Adrenal gland (tissue), 12 donors: ENCODE measurements around the gene CARS1. TPM values are rescaled to one million over a fixed set of nuclear protein-coding genes. Genes with fewer than 3 reads are reported as not detected.

Experiments
- DNase-seq, 7 donors: peaks; one replicate each; pipeline ENCODE4 v3.0.0-alpha.2; 2019 to 2020
- H3K27ac ChIP-seq, 5 donors: fragments of 200-600 bp; sonication (generic) in 4 of 5; 1 replicate in 3 of 5; 2 replicates in 2 of 5; pipeline versions ENCODE4 v1.5.1 to v1.8.0; 2016 to 2020; ENCODE audit warnings: mild to moderate bottlenecking in 1 of 5
- H3K27me3 ChIP-seq: fragments of 200-600 bp; 2 replicates; pipeline ENCODE4 v1.8.0; 2021
- H3K36me3 ChIP-seq, 2 donors: fragments of 200-600 bp; replicated peaks in 1 of 2; 1 replicate in 1 of 2; 2 replicates in 1 of 2; pipeline versions ENCODE4 v1.5.1 to v1.8.0; 2018 to 2022
- H3K4me1 ChIP-seq, 2 donors: fragments of 200-600 bp; replicated peaks in 1 of 2; 1 replicate in 1 of 2; 2 replicates in 1 of 2; pipeline versions ENCODE4 v1.5.1 to v1.8.0; 2018 to 2021
- H3K4me3 ChIP-seq, 4 donors: fragments of 200-600 bp; sonication (generic) in 3 of 4; one replicate each; pipeline ENCODE4 v1.5.1; 2016 to 2018
- H3K9me3 ChIP-seq, 3 donors: fragments of 200-600 bp; sonication (generic) in 1 of 3; replicated peaks in 1 of 3; 1 replicate in 2 of 3; 2 replicates in 1 of 3; pipeline versions ENCODE4 v1.5.1 to v1.8.0; 2016 to 2021
- CTCF ChIP-seq, 6 experiments: fragments of 450-650 bp in 4 of 6; fragments of 200-600 bp in 2 of 6; sonication (generic) in 1 of 6; IDR thresholded peaks; 1 replicate in 5 of 6; 2 replicates in 1 of 6; pipeline versions ENCODE4 v1.5.1 to v1.8.0; 2016 to 2021; ENCODE audit warnings: antibody characterized with exemption in 6 of 6, mild to moderate bottlenecking in 2 of 6, moderate library complexity in 1 of 6
- POLR2A ChIP-seq, 2 donors: fragments of 450-650 bp; IDR thresholded peaks; one replicate each; pipeline ENCODE4 v1.6.1; 2017; ENCODE audit warnings: antibody characterized with exemption in 2 of 2, mild to moderate bottlenecking in 2 of 2, moderate library complexity in 1 of 2
- whole genome bisulfite sequencing, 4 donors: extraction: QIAGEN DNeasy Blood & Tissue Kit in 2 of 4; methylation state at CpG; one replicate each; pipeline versions ENCODE4 v1.1.5 to v1.1.7; 2013 to 2017; 5-methylcytosine and 5-hydroxymethylcytosine counted together
- intact Hi-C, 2 donors: fragments of 100-400 bp; cut with DNase I; formaldehyde crosslinking; loops; one replicate each; pipeline versions ENCODE4 v1.14.1 to v1.15.0; 2022 to 2023
- polyA plus RNA-seq, 3 donors: library from polyadenylated mRNA; stranded (reverse); fragments of 200-250 nt in 2 of 3; fragments of 350-450 nt in 1 of 3; fragmentation: Illumina TruSeq in 1 of 3; extraction: RNeasy Lipid Tissue Mini Kit (QIAGEN cat#74804) in 1 of 3; gene quantifications; one replicate each; pipeline ENCODE4 v1.2.3, GENCODE V29; 2013 to 2014
- total RNA-seq, 9 donors: library from RNA; depleted of rRNA in 4 of 9; stranded (reverse); fragments of >200 nt in 4 of 9; fragments of 120-200 nt in 1 of 9; fragmentation: NEBNext Ultra II Directional in 1 of 9; extraction: Animal tissue kit (Norgen Biotek cat#: 25700) in 1 of 9; gene quantifications; one replicate each; pipeline versions ENCODE4 v1.1.0 to v1.2.4, GENCODE V29; 2013 to 2023
- donor health status: healthy with polysubstance abuse.
- donor health status: Bipolar disorder and iron deficiency.
- donor health status: DM: yes; HTN: yes; CAD: no.
- donor health status: DM: no; HTN: no; CAD: no.
- donor health status: DM: no; HTN: no; CAD: no.
- donor health status: DM: yes; HTN: yes; CAD: no.

Gene CARS1
- total and polyA plus RNA-seq, 12 donors, result 17.2 to 46.7 (median 31.5) TPM

GRCh38 chr11:3036419-3036818 is 20.8 kb downstream of the CARS1 start:
- H3K27me3 ChIP-seq, result no peaks in the 10 kb centered on the region
- DNase-seq, result no peak
- intact Hi-C loops, result loop anchor here (2.0 to 5.0 kb wide), 2 partner anchors 54 to 181 kb away; partner anchors contain the start of gene MRGPRG (in 1 of the 2)
- TF ChIP-seq POLR2A (IDR thresholded peaks at IDR 0.05) (no peak), CTCF (IDR thresholded peaks at IDR 0.05) (no peak)
- no peak overlapping the region for H3K4me3 ChIP-seq
- H3K9me3 ChIP-seq, result no peaks in the 10 kb centered on the region
- peaks cover 0 to 60% of the 10 kb centered on the region in 2 donors for H3K36me3 ChIP-seq
- H3K27ac ChIP-seq, result peak overlapping the region in 1 of 5 donors; percentile 50
- no peaks in the 10 kb centered on the region for H3K4me1 ChIP-seq
- 68 to 80% (median 70%) methylated on average over 5 of the region's 5 CpGs for WGBS, 4 donors

GRCh38 chr11:3035333-3035732 is 21.9 kb downstream of the CARS1 start:
- no peak for DNase-seq
- H3K27ac ChIP-seq, result no peak overlapping the region
- peaks cover 0 to 51% of the 10 kb centered on the region in 2 donors for H3K36me3 ChIP-seq
- H3K27me3 ChIP-seq, result no peaks in the 10 kb centered on the region
- no peaks in the 10 kb centered on the region for H3K9me3 ChIP-seq
- H3K4me3 ChIP-seq, result no peak overlapping the region
- TF ChIP-seq POLR2A (IDR thresholded peaks at IDR 0.05), result no peak
- TF ChIP-seq CTCF (IDR thresholded peaks at IDR 0.05), result no peak
- intact Hi-C loops, result loop anchor here in 1 of 2 donors (5.0 kb wide), 1 partner anchor 182 kb away; the partner anchor contains the start of gene MRGPRG
- no peaks in the 10 kb centered on the region for H3K4me1 ChIP-seq

- intact Hi-C loops, result no loop called here
- Histone ChIP-seq H3K36me3 (peaks cover 0 to 50% of the 10 kb centered on the region in 2 donors), H3K4me3 (no peak overlapping the region), H3K27me3 (no peaks in the 10 kb centered on the region), H3K9me3 (no peaks in the 10 kb centered on the region), H3K4me1 (no peaks in the 10 kb centered on the region), H3K27ac (no peak overlapping the region)
- DNase-seq, result no peak
- 64 to 74% (median 66%) methylated on average over 18 of the region's 18 CpGs for WGBS, 4 donors
- TF ChIP-seq POLR2A (IDR thresholded peaks at IDR 0.05) (no peak), CTCF (IDR thresholded peaks at IDR 0.05) (no peak)
These were observed 26.7 kb downstream of the CARS1 start for GRCh38 chr11:3030289-3031070.

- TF ChIP-seq CTCF (IDR thresholded peaks at IDR 0.05) (no peak), POLR2A (IDR thresholded peaks at IDR 0.05) (no peak)
- 91 to 93% (median 93%) methylated on average over 8 to 9 of the region's 9 CpGs for WGBS, 4 donors
- peaks cover 0 to 52% of the 10 kb centered on the region in 2 donors for H3K36me3 ChIP-seq
- DNase-seq, result no peak
- intact Hi-C loops, result no loop called here
- H3K4me1 ChIP-seq, result no peaks in the 10 kb centered on the region
- H3K4me3 ChIP-seq, result no peak overlapping the region
- H3K27ac ChIP-seq, result no peak overlapping the region
- no peaks in the 10 kb centered on the region for H3K27me3 ChIP-seq
- H3K9me3 ChIP-seq, result no peaks in the 10 kb centered on the region
These were observed 28.4 kb downstream of the CARS1 start for GRCh38 chr11:3028813-3029212.
